HS-27A (cell line): ENCODE results near the gene TH.
"Not testable (repeated sequence)": the region's sequence is repeated elsewhere in the genome, so short reads cannot be mapped to it uniquely, and the experiment has no call there.

Source experiments
- DNase-seq: peaks from one replicate; pipeline ENCODE4 v3.0.0-alpha.2; 2012; ENCODE audit warnings: low read depth, missing footprints

Gene TH

GRCh38 chr11:2129699-2130366 lies 41.8 kb downstream of the TH start:
- DNase-seq, result no peak

GRCh38 chr11:2129308-2129698 lies 42.3 kb downstream of the TH start:
- no peak for DNase-seq

GRCh38 chr11:2128511-2129307 lies 42.9 kb downstream of the TH start:
- DNase-seq, result no peak

GRCh38 chr11:2128130-2128510 lies 43.5 kb downstream of the TH start:
- no peak for DNase-seq

DNA sequence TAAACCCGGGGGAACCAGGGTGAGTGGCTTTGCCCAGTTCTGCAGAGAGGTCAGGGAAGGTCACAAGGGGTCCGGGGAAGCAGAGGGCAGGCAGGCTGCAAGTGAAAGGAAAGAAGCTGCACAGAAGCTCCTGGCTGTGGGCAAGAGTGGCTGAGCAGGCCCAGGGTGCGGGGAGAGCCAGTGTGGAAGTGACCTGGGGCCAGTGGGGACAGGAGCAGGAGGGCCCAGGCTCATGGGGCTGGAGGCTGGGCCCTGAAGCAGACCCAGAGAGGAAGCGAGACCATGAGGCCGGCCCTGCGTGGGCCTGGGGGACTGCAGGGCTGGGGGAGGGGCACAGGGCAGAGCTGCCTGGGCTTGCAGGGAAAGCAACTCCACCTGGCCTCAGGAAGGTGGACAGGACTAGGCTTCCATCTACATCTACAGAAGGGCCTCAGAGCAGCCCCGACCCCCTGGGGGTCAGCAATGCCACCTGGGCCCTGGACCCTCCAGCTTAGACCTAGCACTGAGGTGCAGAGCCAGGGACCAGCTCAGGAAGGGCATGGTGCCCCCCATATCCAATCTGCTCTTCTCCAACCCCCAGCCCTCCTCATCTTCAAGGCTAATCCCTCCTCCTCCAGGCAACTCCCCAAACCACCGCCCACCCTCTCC lies 44.0 kb downstream of the TH start:
- no peak for DNase-seq

DNA sequence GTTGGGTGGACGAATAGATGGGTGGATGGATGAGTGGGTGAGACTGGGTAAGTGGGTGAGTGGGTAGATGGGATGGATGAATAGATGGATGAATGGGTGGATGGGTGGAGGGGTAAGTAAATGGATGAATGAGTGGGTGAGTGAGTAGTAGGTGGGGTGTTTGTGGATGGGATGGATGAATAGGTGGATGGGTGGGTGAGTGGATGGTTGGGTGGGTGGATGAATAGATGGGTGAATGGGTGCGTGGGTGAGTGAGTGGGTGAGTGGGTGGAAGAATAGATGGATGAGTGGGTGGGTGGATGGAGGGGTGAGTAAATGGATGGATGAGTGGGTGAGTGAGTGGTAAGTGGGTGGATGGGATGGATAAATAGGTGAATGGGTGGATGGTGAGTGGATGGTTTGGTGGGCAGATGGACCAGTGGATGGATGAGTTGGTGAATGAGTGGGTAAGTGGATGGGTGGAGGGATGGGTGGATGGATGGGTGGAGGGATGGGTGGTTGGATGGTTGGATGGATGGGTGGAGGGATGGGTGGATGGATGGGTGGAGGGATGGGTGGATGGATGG lies 45.0 kb downstream of the TH start:
- DNase-seq, result no peak

GRCh38 chr11:2124736-2125484 lies 46.7 kb downstream of the TH start:
- DNase-seq, result not testable (repeated sequence)

GRCh38 chr11:2123628-2123960 lies 48.0 kb downstream of the TH start:
- DNase-seq, result no peak

- DNase-seq, result no peak
These were observed 48.5 kb downstream of the TH start for GRCh38 chr11:2122907-2123627.

- no peak for DNase-seq
These were observed 49.3 kb downstream of the TH start for GRCh38 chr11:2122222-2122906.

GRCh38 chr11:2121227-2122130 lies 50.1 kb downstream of the TH start:
- DNase-seq, result no peak

DNA sequence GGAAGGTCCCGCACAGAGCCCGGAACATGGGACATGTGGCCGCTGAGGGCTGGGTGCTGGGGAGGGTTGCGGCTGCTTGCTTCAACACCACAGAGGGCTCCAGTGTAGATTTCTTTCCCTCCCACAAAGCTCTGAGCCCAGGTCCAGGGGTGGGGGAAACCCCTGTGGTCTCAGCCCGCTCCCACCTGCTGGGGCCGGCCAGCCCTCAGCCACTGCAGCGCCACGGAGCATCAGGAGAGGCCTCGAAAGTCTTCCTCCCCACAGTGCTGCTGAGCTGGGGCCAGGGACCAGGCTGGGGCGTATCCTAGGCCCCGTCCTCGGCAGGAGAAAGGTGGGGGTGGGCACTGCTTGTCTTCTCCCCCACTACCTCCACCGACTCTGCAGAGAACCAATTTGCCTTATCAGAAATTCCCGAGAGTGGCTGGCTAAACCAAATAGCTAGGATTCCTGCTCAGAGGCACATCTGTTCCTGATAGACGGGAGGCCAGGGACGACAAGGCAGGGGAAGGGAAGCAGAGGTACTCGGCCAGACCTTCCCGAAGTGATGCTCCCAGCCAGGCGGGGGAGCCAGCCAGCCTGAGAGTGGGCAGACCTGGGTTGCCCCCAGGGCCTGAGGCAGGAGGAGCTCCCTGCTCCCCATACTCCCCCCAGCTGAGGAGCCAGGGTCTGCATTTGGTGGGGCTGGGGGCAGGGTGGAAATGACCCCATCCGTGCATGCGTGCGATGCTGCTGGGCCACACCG lies 51.1 kb downstream of the TH start:
- DNase-seq, result no peak

DNA sequence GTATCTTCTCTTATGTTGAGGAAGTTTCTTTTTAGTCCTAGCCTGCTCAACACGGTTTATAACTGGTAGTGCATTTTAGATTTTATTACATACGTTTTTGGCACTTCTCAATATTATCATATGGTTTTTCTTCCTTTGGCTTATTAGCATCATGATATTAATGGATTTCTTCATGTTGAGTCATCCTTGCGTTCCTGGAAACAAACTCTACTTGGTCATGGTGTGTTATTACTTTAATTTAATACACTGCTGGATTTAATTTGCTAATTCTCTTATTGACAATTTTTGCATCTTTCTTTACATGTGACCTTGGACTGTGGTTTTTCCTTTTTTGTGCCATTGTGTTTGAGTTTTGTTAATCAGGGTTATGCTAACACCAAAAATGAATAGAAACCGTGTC lies 52.9 kb downstream of the TH start:
- no peak for DNase-seq

GRCh38 chr11:2116680-2117079 lies 54.9 kb downstream of the TH start:
- no peak for DNase-seq

DNA sequence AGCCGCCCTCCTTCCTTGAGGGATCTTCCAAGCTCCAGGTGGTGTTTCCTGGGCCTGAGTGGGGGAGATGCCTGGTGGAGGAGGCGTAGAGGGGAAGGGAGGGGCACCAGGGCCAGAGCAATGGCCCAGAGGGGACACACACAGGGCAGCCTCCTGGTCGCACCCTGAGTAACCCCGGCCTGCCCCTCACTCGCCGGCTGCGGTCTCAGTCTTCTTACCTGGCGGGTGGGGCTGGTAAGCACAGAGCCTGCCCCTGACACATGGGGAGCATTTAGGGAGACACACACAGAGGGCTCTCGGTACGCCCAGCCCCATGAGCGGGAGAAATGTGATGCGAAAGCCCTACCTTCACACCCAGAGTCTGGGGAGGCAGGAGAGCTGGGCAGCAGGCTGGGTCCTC lies 56.3 kb downstream of the TH start:
- DNase-seq, result no peak

DNA sequence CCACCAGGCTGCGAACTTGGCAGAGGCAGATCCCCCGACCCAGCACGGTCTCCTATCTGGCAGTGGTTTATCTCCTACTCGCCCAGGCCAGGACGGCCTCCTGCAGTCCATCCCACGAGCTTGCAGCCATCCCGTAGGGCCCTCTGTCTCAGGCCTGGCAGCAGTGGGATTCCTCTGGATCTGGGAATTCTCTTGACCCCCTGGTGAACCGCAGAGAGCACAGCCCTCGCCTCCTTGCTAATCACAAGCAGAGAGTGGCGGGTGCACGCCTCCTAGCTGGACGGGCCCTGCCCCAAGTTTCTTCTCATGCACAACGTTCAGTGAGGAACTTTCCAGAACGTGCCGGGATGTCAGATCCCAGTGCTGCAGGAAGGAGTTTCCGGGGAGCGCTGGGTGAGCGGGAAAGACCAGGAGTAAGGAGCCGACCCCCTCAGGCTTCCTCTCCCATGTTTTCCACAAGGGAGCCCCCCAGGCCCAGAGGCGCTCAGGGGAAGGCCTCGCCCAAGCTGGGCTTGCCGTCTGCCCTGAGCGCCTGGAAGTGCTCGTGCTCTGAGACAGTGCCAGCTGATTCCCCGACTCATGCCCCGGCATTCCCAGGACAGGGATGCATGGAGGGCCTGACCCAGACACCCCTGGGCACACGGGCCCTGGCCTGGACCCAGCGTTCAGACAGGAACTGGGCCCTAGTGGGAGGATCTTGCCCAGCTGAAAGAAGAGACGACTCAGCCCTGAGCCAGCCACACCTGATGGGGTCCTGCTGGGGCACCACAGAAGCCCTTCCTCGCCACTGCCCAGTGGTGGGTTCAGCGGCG lies 57.0 kb downstream of the TH start:
- DNase-seq, result no peak
